B cell (primary cell): ENCODE data around the gene NDUFA13. TPM values are rescaled to one million over a fixed set of nuclear protein-coding genes. Genes with fewer than 3 reads are reported as not detected.

Experiments
- ATAC-seq: fragments of 200-7000 bp; cut with Tn5 transposase; one replicate; pipeline ENCODE4 v1.10.0; 2021; ENCODE audit warnings: low read depth, mild to moderate bottlenecking, moderate number of reproducible peaks, moderate library complexity
- CTCF ChIA-PET: fragments of 350-600 bp; sonication (Branson Sonifier 250); formaldehyde crosslinking; loops from one replicate; lab custom pipeline; 2021; ENCODE audit warnings: antibody characterized with exemption, inconsistent platforms; lab: Charles Lee
- POLR2A ChIA-PET: fragments of 350-600 bp; sonication (Branson Sonifier 250); formaldehyde crosslinking; loops from one replicate; lab custom pipeline; 2021; ENCODE audit warnings: antibody characterized with exemption; lab: Charles Lee
- DNase-seq: peaks from one replicate; pipeline ENCODE4 v3.0.0; 2013
- H2AFZ ChIP-seq: 2 replicates; pipeline ENCODE4 v1.6.1; 2012; ENCODE audit warnings: mild to moderate bottlenecking, low read depth, low read length; ENCODE audit not compliant: insufficient read depth, poor library complexity, severe bottlenecking
- H3K27ac ChIP-seq, 2 donors: 1 replicate in 1 of 2; 2 replicates in 1 of 2; pipeline ENCODE4 v1.5.1; 2012 to 2013; ENCODE audit warnings: low read length in 2 of 2, mild to moderate bottlenecking in 2 of 2, moderate library complexity in 1 of 2
- H3K27me3 ChIP-seq, 4 experiments: fragments of 200-600 bp in 1 of 4; sonication (generic) in 1 of 4; replicated peaks in 1 of 4; 1 replicate in 2 of 4; 2 replicates in 2 of 4; pipeline versions ENCODE4 v1.6.1 to v1.7.0; 2013 to 2016; ENCODE audit warnings: low read length in 3 of 4, mild to moderate bottlenecking in 2 of 4, mixed read lengths in 1 of 4, moderate library complexity in 1 of 4; ENCODE audit not compliant: insufficient read depth in 4 of 4, control insufficient read depth in 3 of 4; ENCODE audit errors: control extremely low read depth in 1 of 4
- H3K36me3 ChIP-seq, 2 experiments: replicated peaks in 1 of 2; 1 replicate in 1 of 2; 2 replicates in 1 of 2; pipeline versions ENCODE4 v1.6.1 to v1.7.1; 2013; ENCODE audit warnings: low read length in 1 of 2; ENCODE audit not compliant: insufficient read depth in 2 of 2, control insufficient read depth in 1 of 2; ENCODE audit errors: control extremely low read depth in 1 of 2, extremely low read depth in 1 of 2
- H3K4me1 ChIP-seq, 2 donors: fragments of 200-600 bp in 1 of 2; sonication (generic) in 1 of 2; 1 replicate in 1 of 2; 2 replicates in 1 of 2; pipeline versions ENCODE4 v1.5.1 to v1.6.1; 2013 to 2017; ENCODE audit warnings: low read length in 2 of 2; ENCODE audit not compliant: control insufficient read depth in 2 of 2, insufficient read depth in 2 of 2
- H3K4me2 ChIP-seq: replicated peaks from 2 replicates; pipeline ENCODE3; 2012; ENCODE audit warnings: mild to moderate bottlenecking, low read depth, low read length; ENCODE audit not compliant: poor library complexity, severe bottlenecking
- H3K4me3 ChIP-seq, 5 experiments: fragments of 200-600 bp in 1 of 5; sonication (generic) in 1 of 5; 1 replicate in 3 of 5; 2 replicates in 2 of 5; pipeline versions ENCODE4 v1.5.1 to v1.7.0; 2011 to 2016; ENCODE audit warnings: low read length in 4 of 5, mild to moderate bottlenecking in 4 of 5, low read depth in 2 of 5, control low read depth in 1 of 5, moderate library complexity in 1 of 5; ENCODE audit not compliant: insufficient read depth in 1 of 5; ENCODE audit errors: control extremely low read depth in 1 of 5, extremely low read depth in 1 of 5
- H3K79me2 ChIP-seq: fragments of 200-600 bp; sonication (generic); one replicate; pipeline ENCODE4 v1.6.0; 2016; ENCODE audit warnings: low read length; ENCODE audit not compliant: control insufficient read depth, insufficient read depth
- H3K9ac ChIP-seq: fragments of 200-600 bp; sonication (generic); 2 replicates; pipeline ENCODE4 v1.6.1; 2017; ENCODE audit warnings: mild to moderate bottlenecking, low read length, moderate library complexity
- H3K9me3 ChIP-seq, 3 donors: one replicate each; pipeline versions ENCODE4 v1.6.1 to v1.7.1; 2013; ENCODE audit warnings: low read length in 2 of 3; ENCODE audit not compliant: control insufficient read depth in 2 of 3, insufficient read depth in 1 of 3; ENCODE audit errors: control extremely low read depth in 1 of 3
- H4K20me1 ChIP-seq: 2 replicates; pipeline ENCODE4 v1.6.0; 2012; ENCODE audit warnings: mild to moderate bottlenecking, low read length; ENCODE audit not compliant: insufficient read depth, control insufficient read depth, poor library complexity, severe bottlenecking
- H3K27ac Mint-ChIP-seq: one replicate; pipeline ENCODE4 v1.8.0; 2021; ENCODE audit warnings: mixed read lengths
- H3K27me3 Mint-ChIP-seq: one replicate; pipeline ENCODE4 v1.8.0; 2021; ENCODE audit warnings: mixed read lengths
- H3K4me1 Mint-ChIP-seq: one replicate; pipeline ENCODE4 v1.8.0; 2021; ENCODE audit warnings: mixed read lengths
- H3K4me3 Mint-ChIP-seq: one replicate; pipeline ENCODE4 v1.8.0; 2021; ENCODE audit warnings: mixed read lengths
- H3K9me3 Mint-ChIP-seq: one replicate; pipeline ENCODE4 v1.8.0; 2022; ENCODE audit warnings: mixed read lengths; ENCODE audit not compliant: insufficient read depth
- CTCF ChIP-seq: fragments of 200-600 bp; IDR thresholded peaks from one replicate; pipeline ENCODE4 v1.8.0; 2022; ENCODE audit warnings: antibody characterized with exemption, mild to moderate bottlenecking
- EZH2 ChIP-seq: IDR thresholded peaks from 2 replicates; pipeline ENCODE4 v1.6.1; 2012; ENCODE audit warnings: borderline replicate concordance, low read depth, mild to moderate bottlenecking, moderate library complexity, low read length; ENCODE audit not compliant: insufficient read depth, poor library complexity, severe bottlenecking
- WGBS: methylation state at CpG from one replicate; pipeline ENCODE4 v1.1.5; 2013; ENCODE audit warnings: missing lambda C conversion rate; ENCODE audit not compliant: insufficient coverage; 5-methylcytosine and 5-hydroxymethylcytosine counted together
- intact Hi-C: fragments of 100-400 bp; cut with micrococcal nuclease; formaldehyde crosslinking; loops from one replicate; pipeline ENCODE4 v1.10.0; 2022
- polyA plus RNA-seq: library from polyadenylated mRNA; depleted of rRNA; stranded (reverse); fragments of >200 nt; gene quantifications from 2 replicates; pipeline ENCODE4 v1.2.3, GENCODE V29; 2012
- total RNA-seq, 2 donors: library from RNA; stranded (reverse); fragments of 120-200 nt in 1 of 2; gene quantifications; 1 replicate in 1 of 2; 2 replicates in 1 of 2; pipeline versions ENCODE4 v1.2.3 to v1.2.4, GENCODE V29; 2013 to 2022

The NDUFA13 gene
- total and polyA plus RNA-seq, 2 donors (not counting 1 experiment from before 2014, with no cell fraction given) = 188 to 195 TPM

- Mint-ChIP-seq H3K27ac (peak within 1 kb of the TSS; percentile 92), H3K4me1 (peaks cover 21% of the 10 kb centered on the region), H3K27me3 (no peaks in the 10 kb centered on the region), H3K9me3 (no peaks in the 10 kb centered on the region), H3K4me3 (peak within 1 kb of the TSS; percentile 93)
- H3K27me3 ChIP-seq = no peaks in the 10 kb centered on the region
- peaks cover 44% of the 10 kb centered on the region for H3K79me2 ChIP-seq
- ChIA-PET CTCF (interaction anchor here (0.8 to 1.8 kb wide), 3 partner anchors 17 to 150 kb away, joined by 3 to 9 read pairs (median 3); no protein-coding TSS in a partner anchor), POLR2A (interaction anchor here (0.6 to 2.0 kb wide), 7 partner anchors 114 to 737 kb away, joined by 3 to 10 read pairs (median 5); partner anchors contain the start of gene ZNF14)
- DNase-seq (no peak), ATAC-seq (no peak)
- no peak for TF ChIP-seq CTCF
- TF ChIP-seq EZH2 = no peak
- intact Hi-C loops = loop anchor here (10.0 kb wide), 1 partner anchor 560 kb away; the partner anchor contains the start of gene ZNF90
- H3K27ac ChIP-seq = peak within 1 kb of the TSS; percentile 72 to 81
- H3K4me2 ChIP-seq = peak within 1 kb of the TSS; percentile 85
- peak within 1 kb of the TSS; percentile 80 for H3K9ac ChIP-seq
- H3K4me1 ChIP-seq = peaks cover 12 to 23% of the 10 kb centered on the region in 2 donors
- 90% methylated on average over 74 of the region's 74 CpGs for WGBS
- peak within 1 kb of the TSS; percentile 88 for H2AFZ ChIP-seq
- peaks cover 8% of the 10 kb centered on the region for H4K20me1 ChIP-seq
- H3K4me3 ChIP-seq = peak within 1 kb of the TSS; percentile 82 to 99 (median 95)
- H3K9me3 ChIP-seq = peaks cover 0 to 17% (median 0%) of the 10 kb centered on the region in 3 donors
- H3K36me3 ChIP-seq = peaks cover 1 to 2% of the 10 kb centered on the region in 2 experiments
Measured at GRCh38 chr19:19514881-19515641, 964 bp upstream of the NDUFA13 start, which contains the start of gene TSSK6. TSS of gene TSSK6 (minus strand) at chr19:19515548. CDS start at chr19:19515427, 121 bp downstream.

- ChIA-PET POLR2A (interaction anchor here (0.6 to 0.7 kb wide), 2 partner anchors 14 to 754 kb away, joined by 3 to 5 read pairs; no protein-coding TSS in a partner anchor), CTCF (no interaction called here)
- TF ChIP-seq EZH2 (no peak), CTCF (no peak)
- no peak overlapping the region for H3K9ac ChIP-seq
- ATAC-seq (no peak), DNase-seq (no peak)
- no peak overlapping the region for H3K4me3 ChIP-seq
- peaks cover 29% of the 10 kb centered on the region for H3K4me1 Mint-ChIP-seq
- H2AFZ ChIP-seq = no peak overlapping the region
- peaks cover 12 to 23% of the 10 kb centered on the region in 2 donors for H3K4me1 ChIP-seq
- H3K9me3 ChIP-seq = peaks cover 0 to 17% (median 0%) of the 10 kb centered on the region in 3 donors
- WGBS = 100% methylated on average over 7 of the region's 10 CpGs
- peak overlapping the region; percentile 85 for H3K4me2 ChIP-seq
- peaks cover 4% of the 10 kb centered on the region in 2 experiments for H3K36me3 ChIP-seq
- intact Hi-C loops = loop anchor here (10.0 kb wide), 1 partner anchor 558 kb away; the partner anchor contains the start of gene ZNF90
- H3K27me3 ChIP-seq = no peaks in the 10 kb centered on the region
- H3K4me3 Mint-ChIP-seq = peak overlapping the region; percentile 49
- H3K27ac Mint-ChIP-seq = no peak overlapping the region
- H4K20me1 ChIP-seq = peaks cover 24% of the 10 kb centered on the region
- no peak overlapping the region for H3K27ac ChIP-seq
- H3K9me3 Mint-ChIP-seq = no peaks in the 10 kb centered on the region
- H3K27me3 Mint-ChIP-seq = no peaks in the 10 kb centered on the region
- H3K79me2 ChIP-seq = peaks cover 66% of the 10 kb centered on the region
Measured at GRCh38 chr19:19517235-19517619, 1.2 kb downstream of the NDUFA13 start.
